ENCODE results near the gene MORF4L2. TPM values are rescaled to one million over a fixed set of nuclear protein-coding genes. Genes with fewer than 3 reads are reported as not detected.

The MORF4L2 gene
- total and polyA plus RNA-seq, 4 donors = 90.9 to 366 (median 175) TPM

DNA sequence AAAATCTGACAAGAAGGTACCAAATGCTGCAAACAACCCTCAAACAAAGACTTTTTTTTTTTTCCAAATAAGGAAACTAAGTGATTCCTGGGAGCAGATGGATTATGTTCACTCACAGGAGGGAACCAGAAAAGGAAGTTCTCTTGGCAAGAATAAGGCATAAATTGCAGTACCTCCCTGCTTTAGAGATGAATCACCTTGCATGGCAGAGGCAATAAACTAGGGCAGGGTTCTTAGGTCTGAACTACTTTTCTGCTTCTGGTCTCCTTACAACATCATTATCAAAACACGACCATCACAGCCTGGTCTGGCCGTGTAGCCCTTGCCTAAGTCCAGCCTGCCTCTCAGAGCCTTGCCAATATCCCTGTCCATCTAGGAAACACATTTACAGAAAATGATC lies 30.5 kb upstream of the MORF4L2 start:
- no peaks in the 10 kb centered on the region for H3K4me1 ChIP-seq (ENCODE audit: control insufficient read depth in 4 of 4, insufficient read depth in 4 of 4, low read length in 3 of 4)
- H3K27me3 ChIP-seq (ENCODE audit: control insufficient read depth in 4 of 4, insufficient read depth in 4 of 4, low read length in 3 of 4) = no peaks in the 10 kb centered on the region
- H3K4me3 ChIP-seq (ENCODE audit: low read depth in 1 of 3, low read length in 3 of 3) = no peak overlapping the region
- no peak overlapping the region for H3K27ac ChIP-seq (ENCODE audit: low read depth in 1 of 2, low read length in 2 of 2)
- WGBS = 68% methylated on average over 2 of the region's 2 CpGs
- TF ChIP-seq NR2F2 (IDR thresholded peaks at IDR 0.05) (no peak), GABPA (IDR thresholded peaks at IDR 0.05 in 1 of 2, conservative IDR thresholded peaks at IDR 0.05 in 1 of 2) (no peak), RAD21 (IDR thresholded peaks at IDR 0.05) (no peak), HNF4A (conservative IDR thresholded peaks at IDR 0.05) (no peak)
- TF ChIP-seq, protein P1, sequence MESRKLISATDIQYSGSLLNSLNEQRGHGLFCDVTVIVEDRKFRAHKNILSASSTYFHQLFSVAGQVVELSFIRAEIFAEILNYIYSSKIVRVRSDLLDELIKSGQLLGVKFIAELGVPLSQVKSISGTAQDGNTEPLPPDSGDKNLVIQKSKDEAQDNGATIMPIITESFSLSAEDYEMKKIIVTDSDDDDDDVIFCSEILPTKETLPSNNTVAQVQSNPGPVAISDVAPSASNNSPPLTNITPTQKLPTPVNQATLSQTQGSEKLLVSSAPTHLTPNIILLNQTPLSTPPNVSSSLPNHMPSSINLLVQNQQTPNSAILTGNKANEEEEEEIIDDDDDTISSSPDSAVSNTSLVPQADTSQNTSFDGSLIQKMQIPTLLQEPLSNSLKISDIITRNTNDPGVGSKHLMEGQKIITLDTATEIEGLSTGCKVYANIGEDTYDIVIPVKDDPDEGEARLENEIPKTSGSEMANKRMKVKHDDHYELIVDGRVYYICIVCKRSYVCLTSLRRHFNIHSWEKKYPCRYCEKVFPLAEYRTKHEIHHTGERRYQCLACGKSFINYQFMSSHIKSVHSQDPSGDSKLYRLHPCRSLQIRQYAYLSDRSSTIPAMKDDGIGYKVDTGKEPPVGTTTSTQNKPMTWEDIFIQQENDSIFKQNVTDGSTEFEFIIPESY (IDR thresholded peaks at IDR 0.05) = no peak
- TF ChIP-seq, protein P2, sequence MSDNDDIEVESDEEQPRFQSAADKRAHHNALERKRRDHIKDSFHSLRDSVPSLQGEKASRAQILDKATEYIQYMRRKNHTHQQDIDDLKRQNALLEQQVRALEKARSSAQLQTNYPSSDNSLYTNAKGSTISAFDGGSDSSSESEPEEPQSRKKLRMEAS (IDR thresholded peaks at IDR 0.05) = no peak
- TF ChIP-seq, protein P3, sequence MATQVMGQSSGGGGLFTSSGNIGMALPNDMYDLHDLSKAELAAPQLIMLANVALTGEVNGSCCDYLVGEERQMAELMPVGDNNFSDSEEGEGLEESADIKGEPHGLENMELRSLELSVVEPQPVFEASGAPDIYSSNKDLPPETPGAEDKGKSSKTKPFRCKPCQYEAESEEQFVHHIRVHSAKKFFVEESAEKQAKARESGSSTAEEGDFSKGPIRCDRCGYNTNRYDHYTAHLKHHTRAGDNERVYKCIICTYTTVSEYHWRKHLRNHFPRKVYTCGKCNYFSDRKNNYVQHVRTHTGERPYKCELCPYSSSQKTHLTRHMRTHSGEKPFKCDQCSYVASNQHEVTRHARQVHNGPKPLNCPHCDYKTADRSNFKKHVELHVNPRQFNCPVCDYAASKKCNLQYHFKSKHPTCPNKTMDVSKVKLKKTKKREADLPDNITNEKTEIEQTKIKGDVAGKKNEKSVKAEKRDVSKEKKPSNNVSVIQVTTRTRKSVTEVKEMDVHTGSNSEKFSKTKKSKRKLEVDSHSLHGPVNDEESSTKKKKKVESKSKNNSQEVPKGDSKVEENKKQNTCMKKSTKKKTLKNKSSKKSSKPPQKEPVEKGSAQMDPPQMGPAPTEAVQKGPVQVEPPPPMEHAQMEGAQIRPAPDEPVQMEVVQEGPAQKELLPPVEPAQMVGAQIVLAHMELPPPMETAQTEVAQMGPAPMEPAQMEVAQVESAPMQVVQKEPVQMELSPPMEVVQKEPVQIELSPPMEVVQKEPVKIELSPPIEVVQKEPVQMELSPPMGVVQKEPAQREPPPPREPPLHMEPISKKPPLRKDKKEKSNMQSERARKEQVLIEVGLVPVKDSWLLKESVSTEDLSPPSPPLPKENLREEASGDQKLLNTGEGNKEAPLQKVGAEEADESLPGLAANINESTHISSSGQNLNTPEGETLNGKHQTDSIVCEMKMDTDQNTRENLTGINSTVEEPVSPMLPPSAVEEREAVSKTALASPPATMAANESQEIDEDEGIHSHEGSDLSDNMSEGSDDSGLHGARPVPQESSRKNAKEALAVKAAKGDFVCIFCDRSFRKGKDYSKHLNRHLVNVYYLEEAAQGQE (IDR thresholded peaks at IDR 0.05) = no peak
- no peak overlapping the region for H3K9ac ChIP-seq (ENCODE audit: low read depth in 1 of 2, low read length in 2 of 2)
- H3K9me3 ChIP-seq (ENCODE audit: control insufficient read depth in 4 of 4, low read length in 3 of 4) = peaks cover 0 to 2% (median 0%) of the 10 kb centered on the region in 4 donors
- H3K36me3 ChIP-seq (ENCODE audit: control insufficient read depth in 4 of 4, insufficient read depth in 3 of 4, low read depth in 1 of 4, low read length in 3 of 4) = no peaks in the 10 kb centered on the region
- DNase-seq (ENCODE audit: low spot score) = no peak

DNA sequence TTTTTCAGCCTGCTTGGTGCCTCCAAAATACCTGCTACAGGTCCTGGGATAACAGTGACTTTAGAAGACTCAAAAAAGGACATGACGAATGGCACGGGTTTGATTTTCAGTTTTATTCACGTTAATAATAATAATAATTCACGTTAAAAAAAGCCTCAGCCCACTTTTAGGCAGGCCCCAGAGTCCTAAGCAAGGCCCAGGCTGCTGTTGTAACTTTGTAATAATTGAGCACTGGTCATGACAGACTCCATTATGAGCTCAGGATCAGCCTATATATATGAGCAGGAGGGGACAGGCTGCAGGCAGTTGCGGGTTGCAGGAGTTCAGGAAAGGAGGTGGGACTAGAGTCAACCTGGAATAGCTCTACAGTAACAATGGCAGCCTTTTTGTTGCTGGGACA lies 24.1 kb upstream of the MORF4L2 start, which contains the start of gene TMEM31:
Gene TMEM31 (plus strand): TSS at position 301 of the 400 bp plus-strand sequence. CDS start 1,350 bp downstream, outside the sequence.
- DNase-seq (ENCODE audit: low spot score) = no peak
- H3K36me3 ChIP-seq (ENCODE audit: control insufficient read depth in 4 of 4, insufficient read depth in 3 of 4, low read depth in 1 of 4, low read length in 3 of 4) = no peaks in the 10 kb centered on the region
- no peak within 1 kb of the TSS for H3K4me3 ChIP-seq (ENCODE audit: low read depth in 1 of 3, low read length in 3 of 3)
- 91% methylated on average over 5 of the region's 5 CpGs for WGBS
- no peaks in the 10 kb centered on the region for H3K4me1 ChIP-seq (ENCODE audit: control insufficient read depth in 4 of 4, insufficient read depth in 4 of 4, low read length in 3 of 4)
- no peak within 1 kb of the TSS for H3K27ac ChIP-seq (ENCODE audit: low read depth in 1 of 2, low read length in 2 of 2)
- TF ChIP-seq, protein P4, sequence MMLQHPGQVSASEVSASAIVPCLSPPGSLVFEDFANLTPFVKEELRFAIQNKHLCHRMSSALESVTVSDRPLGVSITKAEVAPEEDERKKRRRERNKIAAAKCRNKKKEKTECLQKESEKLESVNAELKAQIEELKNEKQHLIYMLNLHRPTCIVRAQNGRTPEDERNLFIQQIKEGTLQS (IDR thresholded peaks at IDR 0.05) = no peak
- TF ChIP-seq NR2F2 (IDR thresholded peaks at IDR 0.05) (no peak), EGR1 (IDR thresholded peaks at IDR 0.05; ENCODE audit: low read depth in 2 of 2) (no peak), FOXA2 (IDR thresholded peaks at IDR 0.05) (no peak), HNF4A (conservative IDR thresholded peaks at IDR 0.05) (no peak), GABPA (IDR thresholded peaks at IDR 0.05 in 1 of 2, conservative IDR thresholded peaks at IDR 0.05 in 1 of 2) (no peak), TAF1 (conservative IDR thresholded peaks at IDR 0.05) (no peak), SP1 (IDR thresholded peaks at IDR 0.05) (no peak), RXRA (IDR thresholded peaks at IDR 0.05) (no peak), YY1 (IDR thresholded peaks at IDR 0.05) (no peak), JUND (IDR thresholded peaks at IDR 0.05) (no peak), HNF4G (IDR thresholded peaks at IDR 0.05) (no peak)
- TF ChIP-seq, protein P3 (IDR thresholded peaks at IDR 0.05) = no peak
- TF ChIP-seq, protein P5, sequence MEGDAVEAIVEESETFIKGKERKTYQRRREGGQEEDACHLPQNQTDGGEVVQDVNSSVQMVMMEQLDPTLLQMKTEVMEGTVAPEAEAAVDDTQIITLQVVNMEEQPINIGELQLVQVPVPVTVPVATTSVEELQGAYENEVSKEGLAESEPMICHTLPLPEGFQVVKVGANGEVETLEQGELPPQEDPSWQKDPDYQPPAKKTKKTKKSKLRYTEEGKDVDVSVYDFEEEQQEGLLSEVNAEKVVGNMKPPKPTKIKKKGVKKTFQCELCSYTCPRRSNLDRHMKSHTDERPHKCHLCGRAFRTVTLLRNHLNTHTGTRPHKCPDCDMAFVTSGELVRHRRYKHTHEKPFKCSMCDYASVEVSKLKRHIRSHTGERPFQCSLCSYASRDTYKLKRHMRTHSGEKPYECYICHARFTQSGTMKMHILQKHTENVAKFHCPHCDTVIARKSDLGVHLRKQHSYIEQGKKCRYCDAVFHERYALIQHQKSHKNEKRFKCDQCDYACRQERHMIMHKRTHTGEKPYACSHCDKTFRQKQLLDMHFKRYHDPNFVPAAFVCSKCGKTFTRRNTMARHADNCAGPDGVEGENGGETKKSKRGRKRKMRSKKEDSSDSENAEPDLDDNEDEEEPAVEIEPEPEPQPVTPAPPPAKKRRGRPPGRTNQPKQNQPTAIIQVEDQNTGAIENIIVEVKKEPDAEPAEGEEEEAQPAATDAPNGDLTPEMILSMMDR (IDR thresholded peaks at IDR 0.05; ENCODE audit: low read depth, low read length, missing input control) = no peak
- TF ChIP-seq, protein P1 (IDR thresholded peaks at IDR 0.05) = no peak
- TF ChIP-seq, protein P2 (IDR thresholded peaks at IDR 0.05) = no peak
- H3K27me3 ChIP-seq (ENCODE audit: control insufficient read depth in 4 of 4, insufficient read depth in 4 of 4, low read length in 3 of 4) = no peaks in the 10 kb centered on the region
- no peaks in the 10 kb centered on the region for H3K9me3 ChIP-seq (ENCODE audit: control insufficient read depth in 4 of 4, low read length in 3 of 4)
- no peak within 1 kb of the TSS for H3K9ac ChIP-seq (ENCODE audit: low read depth in 1 of 2, low read length in 2 of 2)

All from liver (tissue), 9 donors.